NK-92 (cell line): Measurements from ENCODE around the gene TMEM61.
"Not testable (repeated sequence)": the region's sequence is repeated elsewhere in the genome, so short reads cannot be mapped to it uniquely, and the experiment has no call there.

ENCODE experiments used
- DNase-seq: peaks from one replicate; lab custom pipeline; 2025; ENCODE audit not compliant: unreplicated experiment; lab: John Stamatoyannopoulos, UW

The TMEM61 gene

GRCh38 chr1:54959241-54959640, 21.2 kb upstream of the TMEM61 start:
- no peak for DNase-seq

GRCh38 chr1:54962612-54963395, 17.6 kb upstream of the TMEM61 start:
- no peak for DNase-seq

GRCh38 chr1:54963829-54964228, 16.6 kb upstream of the TMEM61 start:
- not testable (repeated sequence) for DNase-seq

- DNase-seq: no peak
These were observed 14.6 kb upstream of the TMEM61 start for GRCh38 chr1:54965624-54966340.

- no peak for DNase-seq
These were observed 13.1 kb upstream of the TMEM61 start for GRCh38 chr1:54967372-54967771.

- DNase-seq: no peak
These were observed 11.9 kb upstream of the TMEM61 start for GRCh38 chr1:54968551-54968950.

- no peak for DNase-seq
These were observed 10.5 kb upstream of the TMEM61 start for GRCh38 chr1:54969879-54970278.

GRCh38 chr1:54970901-54971300, 9.5 kb upstream of the TMEM61 start:
- DNase-seq: no peak

- no peak for DNase-seq
These were observed 9.1 kb upstream of the TMEM61 start for GRCh38 chr1:54971317-54971791.

- DNase-seq: no peak
These were observed 8.0 kb upstream of the TMEM61 start for GRCh38 chr1:54972436-54972835.

- no peak for DNase-seq
These were observed 7.1 kb upstream of the TMEM61 start for GRCh38 chr1:54973205-54973921.

- DNase-seq: no peak
These were observed 4.9 kb upstream of the TMEM61 start for GRCh38 chr1:54975356-54976108.

- no peak for DNase-seq
These were observed 3.7 kb upstream of the TMEM61 start for GRCh38 chr1:54976747-54977146.

GRCh38 chr1:54977533-54978297, 2.7 kb upstream of the TMEM61 start:
- no peak for DNase-seq

- no peak for DNase-seq
These were observed 1.7 kb upstream of the TMEM61 start for GRCh38 chr1:54978528-54979326.

GRCh38 chr1:54979327-54979891, 1.0 kb upstream of the TMEM61 start:
- no peak for DNase-seq

- no peak for DNase-seq
These were observed 341 bp upstream of the TMEM61 start for GRCh38 chr1:54980046-54980527.

GRCh38 chr1:54981466-54981865, 1.0 kb downstream of the TMEM61 start:
- no peak for DNase-seq

GRCh38 chr1:54982739-54983138, 2.3 kb downstream of the TMEM61 start:
- DNase-seq: no peak
